Right lobe of liver (tissue), 4 donors: ENCODE data around the gene UCK2.

Source experiments
- CTCF ChIP-seq, 4 donors: fragments of 200-600 bp in 3 of 4; fragments of 450-650 bp in 1 of 4; IDR thresholded peaks; one replicate each; pipeline versions ENCODE4 v1.5.1 to v1.8.0; 2016 to 2022; ENCODE audit warnings: antibody characterized with exemption in 4 of 4, mild to moderate bottlenecking in 2 of 4
- POLR2A ChIP-seq: fragments of 450-650 bp; IDR thresholded peaks from one replicate; pipeline ENCODE4 v1.6.1; 2017; ENCODE audit warnings: antibody characterized with exemption, mild to moderate bottlenecking
- donor health status: DM: no; HTN: no; CAD: no.
- donor health status: DM: no; HTN: no; CAD: no.
- donor health status: DM: no; HTN: yes; CAD: no.

GRCh38 chr1:165845569-165845968, 18.2 kb downstream of the UCK2 start:
- TF ChIP-seq CTCF (IDR thresholded peaks at IDR 0.05) (no peak), POLR2A (no peak)
